DOHH2 (cell line): Measurements from ENCODE around the gene PECR.

Source experiments
- H3F3A ChIP-seq: fragments of 200-600 bp; sonication (generic), shearing (Covaris generic); 2 replicates; pipeline ENCODE4 v1.6.0; 2016; ENCODE audit warnings: antibody characterized with exemption, mild to moderate bottlenecking; ENCODE audit not compliant: control insufficient read depth, insufficient read depth
- H3K27ac ChIP-seq: fragments of 200-600 bp; sonication (generic); 2 replicates; pipeline ENCODE4 v1.5.1; 2014; ENCODE audit warnings: low read depth, mild to moderate bottlenecking, low read length, moderate library complexity
- H3K27me3 ChIP-seq: fragments of 200-600 bp; sonication (generic); 2 replicates; pipeline ENCODE4 v1.6.1; 2014; ENCODE audit warnings: mild to moderate bottlenecking, low read length, mixed read lengths; ENCODE audit not compliant: control insufficient read depth
- H3K36me3 ChIP-seq: fragments of 200-600 bp; sonication (generic); 2 replicates; pipeline ENCODE4 v1.6.1; 2014; ENCODE audit warnings: mild to moderate bottlenecking, low read length, moderate library complexity, mixed read lengths; ENCODE audit not compliant: control insufficient read depth
- H3K4me1 ChIP-seq: fragments of 200-600 bp; sonication (generic); 2 replicates; pipeline ENCODE4 v1.6.1; 2014; ENCODE audit warnings: mild to moderate bottlenecking, low read length, mixed read lengths; ENCODE audit not compliant: control insufficient read depth
- H3K4me2 ChIP-seq: fragments of 200-600 bp; sonication (generic); 2 replicates; pipeline ENCODE4 v1.6.0; 2014; ENCODE audit warnings: mild to moderate bottlenecking, low read length, moderate library complexity
- H3K4me3 ChIP-seq: fragments of 200-600 bp; sonication (generic); 2 replicates; pipeline ENCODE4 v1.5.1; 2014; ENCODE audit warnings: mild to moderate bottlenecking, low read length, mixed read lengths
- H3K79me2 ChIP-seq: fragments of 200-600 bp; sonication (generic); 2 replicates; pipeline ENCODE4 v1.6.1; 2014; ENCODE audit warnings: mild to moderate bottlenecking, low read length, mixed read lengths; ENCODE audit not compliant: control insufficient read depth
- H3K9me2 ChIP-seq: fragments of 200-600 bp; sonication (generic); replicated peaks from 2 replicates; pipeline ENCODE4 v1.6.1; 2014; ENCODE audit warnings: mild to moderate bottlenecking, low read length, mixed read lengths; ENCODE audit not compliant: control insufficient read depth
- H3K9me3 ChIP-seq: fragments of 200-600 bp; sonication (generic); 2 replicates; pipeline ENCODE4 v1.6.1; 2014; ENCODE audit warnings: antibody characterized with exemption, low read length, mixed read lengths; ENCODE audit not compliant: control insufficient read depth, insufficient read depth
- H4K20me1 ChIP-seq: fragments of 200-600 bp; sonication (generic); 2 replicates; pipeline ENCODE4 v1.6.0; 2014; ENCODE audit warnings: low read depth, mild to moderate bottlenecking, antibody characterized with exemption, low read length, moderate library complexity; ENCODE audit not compliant: control insufficient read depth, insufficient read depth
- CTCF ChIP-seq: fragments of 200-600 bp; sonication (generic); IDR thresholded peaks from one replicate; pipeline ENCODE4 v1.5.1; 2014; ENCODE audit warnings: antibody characterized with exemption, mild to moderate bottlenecking, low read depth, low read length; ENCODE audit not compliant: poor library complexity, severe bottlenecking
- EZH2phosphoT487 ChIP-seq: fragments of 200-600 bp; sonication (generic); IDR thresholded peaks from 2 replicates; pipeline ENCODE4 v1.6.1; 2017; ENCODE audit warnings: borderline replicate concordance, mild to moderate bottlenecking, antibody characterized with exemption, low read length, moderate library complexity, mixed read lengths

The PECR gene

GRCh38 chr2:216006164-216006663, 75.4 kb downstream of the PECR start:
- H3K4me1 ChIP-seq = no peaks in the 10 kb centered on the region

DNA sequence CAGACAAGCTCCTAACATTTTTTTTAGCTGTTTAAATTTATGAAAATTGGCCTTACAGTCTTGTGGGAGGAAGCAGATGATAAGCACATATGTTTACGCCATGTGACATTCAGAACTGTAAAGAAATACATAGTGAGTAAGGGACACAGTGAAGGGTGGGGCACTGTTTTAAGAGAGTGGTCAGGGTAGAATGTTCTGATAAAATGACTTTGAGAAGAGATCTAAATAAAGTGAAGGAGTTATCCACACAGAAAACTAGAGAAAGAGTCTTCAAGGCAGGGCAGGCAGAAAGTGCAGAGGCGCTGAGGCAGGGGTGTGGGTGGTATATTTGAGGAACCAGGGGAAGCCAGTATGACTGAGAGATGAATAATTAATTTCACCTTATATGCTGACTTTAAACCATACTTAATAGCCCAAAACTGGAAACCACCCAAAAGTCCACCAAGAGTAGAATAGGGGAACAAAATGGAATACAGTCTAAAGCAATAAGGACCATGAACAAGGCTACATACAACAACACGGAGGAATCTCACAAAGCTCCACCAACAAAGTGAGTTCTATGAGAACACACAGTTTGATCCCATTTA, 76.8 kb downstream of the PECR start:
- Histone ChIP-seq H3K9me3 (no peaks in the 10 kb centered on the region), H3K79me2 (no peaks in the 10 kb centered on the region), H3F3A (no peaks in the 10 kb centered on the region), H3K27ac (no peak overlapping the region), H3K4me1 (no peaks in the 10 kb centered on the region), H3K4me3 (no peak overlapping the region), H4K20me1 (no peaks in the 10 kb centered on the region), H3K36me3 (no peaks in the 10 kb centered on the region), H3K4me2 (no peak overlapping the region), H3K9me2 (no peaks in the 10 kb centered on the region), H3K27me3 (peaks cover 65% of the 10 kb centered on the region)
- TF ChIP-seq EZH2phosphoT487 (no peak), CTCF (no peak)

More at GRCh38 chr2:216006164-216006663, 75.4 kb downstream of the PECR start:
- H3K27ac ChIP-seq = no peak overlapping the region
- H3K79me2 ChIP-seq = no peaks in the 10 kb centered on the region
- H3F3A ChIP-seq = no peaks in the 10 kb centered on the region
- TF ChIP-seq EZH2phosphoT487 = no peak
- TF ChIP-seq CTCF = no peak
- H3K9me2 ChIP-seq = no peaks in the 10 kb centered on the region
- H3K4me2 ChIP-seq = no peak overlapping the region
- H3K4me3 ChIP-seq = no peak overlapping the region
- no peaks in the 10 kb centered on the region for H3K9me3 ChIP-seq
- no peaks in the 10 kb centered on the region for H3K36me3 ChIP-seq
- H4K20me1 ChIP-seq = no peaks in the 10 kb centered on the region
- H3K27me3 ChIP-seq = peaks cover 61% of the 10 kb centered on the region

DNA sequence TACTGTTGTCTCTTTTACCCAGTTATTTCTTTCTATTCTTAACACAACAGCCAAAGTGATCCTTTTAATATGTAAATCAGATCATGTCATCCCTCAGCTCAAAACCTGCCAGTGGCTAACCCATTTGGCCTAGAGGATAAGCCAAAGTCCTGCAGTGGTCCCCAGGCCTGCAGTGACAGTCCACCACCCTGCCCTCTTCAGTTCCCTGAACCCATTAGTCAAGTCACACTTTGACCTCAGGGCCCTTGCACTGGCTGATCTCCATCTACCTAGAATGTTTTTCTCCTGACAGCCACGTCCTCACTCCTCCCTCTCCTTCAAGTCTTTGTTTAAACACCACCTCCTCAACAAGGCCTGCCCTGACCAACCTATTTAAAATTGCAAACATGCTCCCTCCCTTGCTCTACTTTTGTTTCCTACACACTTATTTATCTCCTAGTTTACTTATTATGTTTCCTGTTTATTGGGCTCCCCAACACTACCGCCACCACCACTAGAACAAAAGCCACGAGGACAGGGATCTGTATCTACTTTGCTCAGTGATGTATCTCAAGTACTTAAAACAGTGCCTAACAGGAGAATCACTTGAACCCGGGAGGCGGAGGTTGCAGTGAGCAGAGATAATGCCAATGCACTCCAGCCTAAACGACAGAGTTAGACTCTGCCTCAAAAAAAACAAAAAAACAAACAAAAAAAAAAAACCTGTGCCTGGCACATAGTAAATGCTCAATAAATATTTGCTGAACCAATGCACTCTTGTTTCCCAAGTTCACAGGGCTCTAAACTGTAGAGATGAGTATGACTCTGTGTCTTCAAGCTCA, 77.5 kb downstream of the PECR start:
- peaks cover 61% of the 10 kb centered on the region for H3K27me3 ChIP-seq
- H3K9me2 ChIP-seq = no peaks in the 10 kb centered on the region
- H3K9me3 ChIP-seq = no peaks in the 10 kb centered on the region
- no peaks in the 10 kb centered on the region for H3K79me2 ChIP-seq
- no peaks in the 10 kb centered on the region for H4K20me1 ChIP-seq
- H3K4me2 ChIP-seq = no peak overlapping the region
- H3K4me1 ChIP-seq = no peaks in the 10 kb centered on the region
- no peaks in the 10 kb centered on the region for H3F3A ChIP-seq
- no peak for TF ChIP-seq EZH2phosphoT487
- no peak for TF ChIP-seq CTCF
- H3K36me3 ChIP-seq = no peaks in the 10 kb centered on the region
- no peak overlapping the region for H3K27ac ChIP-seq
- H3K4me3 ChIP-seq = no peak overlapping the region
